ENCODE data around the gene NEFH. TPM values are rescaled to one million over a fixed set of nuclear protein-coding genes. Genes with fewer than 3 reads are reported as not detected.

The NEFH gene
- total RNA-seq, 2 donors from 2014 or later: 2.3 to 6.6 TPM

DNA sequence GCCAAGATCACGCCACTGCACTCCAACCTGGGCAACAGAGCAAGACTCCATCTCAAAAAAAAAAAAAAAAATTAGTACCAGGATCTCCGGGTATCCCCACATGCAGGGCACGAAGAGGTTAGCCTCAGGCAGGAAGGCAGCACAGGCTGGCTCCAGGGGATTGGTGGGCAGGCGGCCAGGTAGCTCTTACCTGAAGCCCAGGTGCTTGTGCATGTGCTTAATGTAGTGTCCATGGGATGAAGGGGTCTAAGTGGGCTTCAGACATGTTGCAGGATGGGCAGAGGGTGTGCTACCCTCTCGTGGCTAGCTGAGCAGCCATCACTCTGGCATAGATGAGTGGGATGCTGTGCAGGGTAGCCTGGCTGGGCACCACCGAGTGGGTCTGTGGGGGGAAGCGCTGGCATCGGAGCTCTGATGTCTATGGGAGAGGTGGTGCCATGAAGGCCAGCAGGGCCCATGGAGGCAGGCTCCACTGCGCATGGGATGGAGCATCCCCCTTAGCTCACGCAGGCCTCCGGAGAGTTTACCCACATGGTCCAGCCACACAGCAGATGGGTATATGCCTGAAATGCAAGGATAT lies 30.6 kb upstream of the NEFH start:
- ATAC-seq: no peak
- Mint-ChIP-seq H3K4me1 (ENCODE audit: low read depth in 2 of 2) (no peaks in the 10 kb centered on the region), H3K9me3 (no peaks in the 10 kb centered on the region), H3K27ac (no peak overlapping the region), H3K27me3 (peaks cover under 1 to 3% of the 10 kb centered on the region in 2 donors), H3K36me3 (no peaks in the 10 kb centered on the region), H3K4me3 (no peak overlapping the region)
- no peak for DNase-seq (ENCODE audit: low spot score)

DNA sequence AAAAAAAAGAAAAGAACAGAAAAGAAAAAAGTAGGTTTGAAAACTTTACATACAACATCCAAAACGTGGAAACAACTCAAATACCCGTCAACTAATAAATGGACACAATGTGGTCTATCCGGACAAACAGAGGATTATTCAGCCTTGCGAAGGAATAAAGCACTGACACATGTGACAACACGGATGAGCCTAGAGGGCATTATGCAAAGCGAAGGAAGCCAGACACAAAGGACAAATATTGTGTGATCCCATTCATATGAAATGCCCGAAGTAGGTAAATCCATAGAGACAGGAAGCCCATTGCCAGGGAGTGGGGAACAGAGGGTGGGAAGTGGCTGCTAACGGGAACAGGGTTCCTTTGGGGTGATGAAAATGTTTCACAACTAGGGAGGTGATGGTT lies 29.8 kb upstream of the NEFH start:
- H3K27me3 Mint-ChIP-seq: no peaks in the 10 kb centered on the region
- H3K9me3 Mint-ChIP-seq: no peaks in the 10 kb centered on the region
- no peak overlapping the region for H3K27ac Mint-ChIP-seq
- H3K36me3 Mint-ChIP-seq: no peaks in the 10 kb centered on the region
- ATAC-seq (no peak), DNase-seq (ENCODE audit: low spot score) (no peak)
- no peak overlapping the region for H3K4me3 Mint-ChIP-seq
- no peaks in the 10 kb centered on the region for H3K4me1 Mint-ChIP-seq (ENCODE audit: low read depth in 2 of 2)

DNA sequence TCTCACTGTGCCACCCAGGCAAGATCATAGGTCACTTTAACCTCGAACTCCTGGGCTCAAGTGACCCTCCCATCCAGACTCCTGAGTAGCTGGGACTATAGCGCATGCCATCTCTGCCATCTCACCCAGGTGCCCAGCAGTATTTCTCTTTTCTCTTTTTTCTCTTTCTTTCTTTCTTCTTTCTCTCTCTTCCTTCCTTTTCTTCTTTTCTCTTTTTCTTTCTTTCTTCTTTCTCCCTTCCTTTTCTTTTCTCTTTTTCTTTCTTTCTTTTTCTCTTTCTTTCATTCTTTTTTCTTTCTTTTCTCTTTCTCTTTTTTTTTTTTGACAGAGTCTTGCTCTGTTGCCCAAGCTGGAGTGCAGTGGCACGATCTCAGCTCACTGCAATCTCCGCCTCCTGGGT lies 28.2 kb upstream of the NEFH start:
- no peak overlapping the region for H3K27ac Mint-ChIP-seq
- no peaks in the 10 kb centered on the region for H3K4me1 Mint-ChIP-seq (ENCODE audit: low read depth in 2 of 2)
- H3K36me3 Mint-ChIP-seq: no peaks in the 10 kb centered on the region
- no peak for ATAC-seq
- H3K9me3 Mint-ChIP-seq: no peaks in the 10 kb centered on the region
- no peaks in the 10 kb centered on the region for H3K27me3 Mint-ChIP-seq
- H3K4me3 Mint-ChIP-seq: no peak overlapping the region
- no peak for DNase-seq (ENCODE audit: low spot score)

DNA sequence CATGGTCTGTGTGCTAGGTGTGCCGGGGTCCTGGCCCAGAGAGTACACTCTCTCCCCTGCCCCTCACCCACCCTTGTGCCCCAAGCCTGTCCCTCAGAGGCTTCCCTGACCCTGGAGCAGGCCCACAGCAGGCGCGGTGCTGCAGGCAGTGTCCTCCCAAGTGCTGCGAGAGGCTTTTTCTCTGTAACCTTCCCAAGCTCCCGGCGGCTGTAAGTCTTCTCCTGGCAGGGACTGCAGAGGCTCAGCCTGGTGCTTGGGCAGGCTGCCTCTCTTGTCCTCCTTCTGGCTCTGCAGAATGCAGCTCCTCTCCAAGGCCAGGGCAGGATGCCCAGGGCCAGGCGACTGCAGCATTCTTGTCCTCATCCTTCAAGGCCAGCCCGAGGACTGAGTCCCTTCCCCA lies 25.7 kb upstream of the NEFH start:
- no peak overlapping the region for H3K27ac Mint-ChIP-seq
- no peak for DNase-seq (ENCODE audit: low spot score)
- H3K27me3 Mint-ChIP-seq: no peaks in the 10 kb centered on the region
- no peaks in the 10 kb centered on the region for H3K9me3 Mint-ChIP-seq
- ATAC-seq: peak in 1 of 2 donors; percentile 26
- no peaks in the 10 kb centered on the region for H3K4me1 Mint-ChIP-seq (ENCODE audit: low read depth in 2 of 2)
- H3K36me3 Mint-ChIP-seq: no peaks in the 10 kb centered on the region
- no peak overlapping the region for H3K4me3 Mint-ChIP-seq

DNA sequence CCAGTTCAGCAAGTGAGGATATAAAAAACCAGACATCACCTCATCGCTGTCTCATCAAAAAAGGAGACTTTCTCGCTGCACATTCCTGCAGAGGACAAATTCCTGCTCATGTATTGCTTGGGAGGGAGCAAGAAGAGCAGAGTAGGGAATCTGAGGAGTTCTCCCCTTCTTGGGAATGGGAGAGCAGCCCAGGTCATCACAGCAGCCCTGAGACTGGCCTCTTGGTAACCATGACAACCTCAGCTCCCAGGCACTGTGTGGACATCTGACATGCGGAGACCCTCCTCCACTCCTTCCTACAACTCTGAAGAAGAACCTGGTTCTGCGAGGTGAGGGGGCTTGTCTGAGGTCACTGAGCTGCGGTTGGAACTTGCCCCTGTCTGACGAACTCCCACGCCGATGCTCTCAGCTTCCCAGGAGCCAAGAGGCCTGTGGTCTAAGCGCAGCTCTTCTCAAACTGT lies 23.8 kb upstream of the NEFH start:
- Mint-ChIP-seq H3K4me1 (ENCODE audit: low read depth in 2 of 2) (no peaks in the 10 kb centered on the region), H3K27me3 (no peaks in the 10 kb centered on the region), H3K4me3 (no peak overlapping the region), H3K9me3 (no peaks in the 10 kb centered on the region), H3K36me3 (no peaks in the 10 kb centered on the region), H3K27ac (no peak overlapping the region)
- ATAC-seq (no peak), DNase-seq (ENCODE audit: low spot score) (no peak)

DNA sequence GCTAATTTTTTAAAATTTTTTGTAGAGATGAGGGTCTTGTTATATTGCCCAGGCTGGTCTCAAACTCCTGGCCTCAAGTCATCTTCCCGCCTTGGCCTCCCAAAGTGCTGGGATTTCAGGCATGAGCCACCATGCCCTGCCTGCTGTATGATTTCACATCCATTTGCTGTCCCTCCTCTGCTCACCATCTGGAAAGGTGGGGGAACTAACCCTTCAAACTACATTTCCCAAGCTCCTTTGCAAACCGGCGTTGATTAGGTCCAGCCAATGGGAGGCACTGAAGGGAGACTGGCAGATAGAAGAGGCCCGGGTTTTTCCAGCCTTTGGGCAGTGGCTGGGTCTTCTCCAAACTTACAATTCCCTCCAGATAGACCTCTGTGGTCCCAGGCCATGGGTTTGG lies 22.3 kb upstream of the NEFH start:
- no peaks in the 10 kb centered on the region for H3K9me3 Mint-ChIP-seq
- no peak overlapping the region for H3K27ac Mint-ChIP-seq
- no peaks in the 10 kb centered on the region for H3K4me1 Mint-ChIP-seq (ENCODE audit: low read depth in 2 of 2)
- DNase-seq (ENCODE audit: low spot score) (no peak), ATAC-seq (no peak)
- H3K27me3 Mint-ChIP-seq: no peaks in the 10 kb centered on the region
- no peaks in the 10 kb centered on the region for H3K36me3 Mint-ChIP-seq
- no peak overlapping the region for H3K4me3 Mint-ChIP-seq

DNA sequence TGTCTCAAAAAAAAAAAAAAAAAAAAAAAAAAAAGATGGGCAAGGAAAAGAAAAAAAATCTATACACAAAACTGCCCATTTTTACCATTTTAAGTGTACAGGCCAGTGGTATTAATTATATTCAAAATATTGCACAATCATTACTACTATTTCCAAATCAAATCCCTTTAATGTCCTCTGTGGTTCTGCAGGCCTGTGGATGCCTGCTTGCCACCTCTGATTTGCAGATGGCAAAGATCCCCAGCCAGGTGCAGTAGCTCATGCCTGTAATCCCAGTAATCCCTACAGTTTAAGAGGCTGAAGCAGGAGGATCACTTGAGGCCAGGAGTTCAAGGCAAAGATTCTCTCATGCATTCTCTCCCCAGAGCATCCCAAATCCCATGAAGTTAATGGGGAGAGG lies 21.5 kb upstream of the NEFH start:
- Mint-ChIP-seq H3K27me3 (no peaks in the 10 kb centered on the region), H3K27ac (no peak overlapping the region), H3K36me3 (no peaks in the 10 kb centered on the region), H3K4me3 (no peak overlapping the region), H3K9me3 (no peaks in the 10 kb centered on the region), H3K4me1 (ENCODE audit: low read depth in 2 of 2) (no peaks in the 10 kb centered on the region)
- ATAC-seq (no peak), DNase-seq (ENCODE audit: low spot score) (no peak)

DNA sequence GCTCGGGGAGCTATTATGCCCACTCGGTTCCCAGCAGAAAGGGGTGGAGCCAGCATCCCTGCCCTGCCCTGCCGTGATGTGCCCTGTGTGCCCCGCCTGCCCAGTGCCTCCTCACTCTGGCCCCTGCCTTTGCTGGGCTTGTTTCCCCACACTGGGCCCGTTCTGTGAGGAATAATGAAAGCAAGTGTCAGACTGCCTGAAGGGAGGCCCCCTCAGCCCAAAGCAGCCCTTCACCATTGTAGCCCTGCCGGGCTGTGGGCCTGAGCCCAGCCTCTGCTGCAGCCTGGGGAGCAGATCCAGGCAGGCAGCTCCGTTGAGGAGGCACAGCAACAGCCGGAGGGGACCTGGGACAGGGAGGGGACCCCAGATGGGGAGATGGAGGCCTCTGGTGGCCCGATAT lies 20.2 kb upstream of the NEFH start:
- no peaks in the 10 kb centered on the region for H3K4me1 Mint-ChIP-seq (ENCODE audit: low read depth in 2 of 2)
- H3K9me3 Mint-ChIP-seq: no peaks in the 10 kb centered on the region
- no peaks in the 10 kb centered on the region for H3K27me3 Mint-ChIP-seq
- no peaks in the 10 kb centered on the region for H3K36me3 Mint-ChIP-seq
- H3K27ac Mint-ChIP-seq: no peak overlapping the region
- ATAC-seq (peak in 1 of 2 donors; percentile 28), DNase-seq (ENCODE audit: low spot score) (no peak)
- H3K4me3 Mint-ChIP-seq: no peak overlapping the region

DNA sequence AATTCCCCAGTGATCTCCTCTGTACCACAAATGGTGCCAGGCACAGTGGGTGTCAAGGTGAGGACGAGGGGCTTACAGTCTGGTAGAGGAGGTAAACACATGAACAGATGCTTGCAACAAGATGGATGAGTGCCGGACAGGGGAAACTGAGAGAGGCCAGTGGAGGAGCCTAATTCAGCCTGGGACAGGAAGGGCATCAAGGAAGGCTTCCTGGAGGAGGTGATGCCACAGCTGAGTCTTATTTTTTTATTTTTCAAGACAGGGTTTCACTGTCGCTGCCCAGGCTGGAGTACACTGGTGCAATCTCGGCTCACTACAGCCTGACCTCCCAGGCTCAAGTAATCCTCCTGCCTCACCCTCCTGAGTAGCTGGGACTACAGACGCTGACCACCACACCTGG lies 18.8 kb upstream of the NEFH start:
- ATAC-seq: no peak
- no peaks in the 10 kb centered on the region for H3K4me1 Mint-ChIP-seq (ENCODE audit: low read depth in 2 of 2)
- no peak for DNase-seq (ENCODE audit: low spot score)
- no peak overlapping the region for H3K4me3 Mint-ChIP-seq
- no peaks in the 10 kb centered on the region for H3K27me3 Mint-ChIP-seq
- H3K36me3 Mint-ChIP-seq: no peaks in the 10 kb centered on the region
- H3K9me3 Mint-ChIP-seq: no peaks in the 10 kb centered on the region
- no peak overlapping the region for H3K27ac Mint-ChIP-seq

DNA sequence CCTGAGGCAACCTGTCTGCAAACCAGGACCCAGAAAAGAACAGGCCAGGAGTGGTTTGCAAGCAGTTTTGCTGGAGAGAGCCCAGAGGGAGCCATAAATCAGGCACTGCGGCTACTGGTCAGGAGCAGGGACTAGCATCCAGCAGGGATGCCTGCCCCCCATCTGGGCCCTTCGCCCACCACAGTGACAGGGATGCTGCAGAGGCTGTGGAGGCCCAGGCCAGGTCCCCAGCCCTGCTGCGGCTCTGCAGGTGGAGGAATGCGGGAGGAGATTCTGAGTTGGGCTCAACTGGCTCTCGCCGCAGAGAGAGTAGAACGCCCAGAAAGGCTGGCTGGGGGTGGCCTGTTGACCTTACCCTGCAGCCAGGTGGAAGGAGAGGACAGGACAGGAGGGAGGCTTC lies 16.4 kb upstream of the NEFH start:
- DNase-seq (ENCODE audit: low spot score) (no peak), ATAC-seq (no peak)
- Mint-ChIP-seq H3K4me3 (no peak overlapping the region), H3K4me1 (ENCODE audit: low read depth in 2 of 2) (no peaks in the 10 kb centered on the region), H3K9me3 (no peaks in the 10 kb centered on the region), H3K27me3 (peaks cover 0 to 3% of the 10 kb centered on the region in 2 donors), H3K27ac (no peak overlapping the region), H3K36me3 (no peaks in the 10 kb centered on the region)

DNA sequence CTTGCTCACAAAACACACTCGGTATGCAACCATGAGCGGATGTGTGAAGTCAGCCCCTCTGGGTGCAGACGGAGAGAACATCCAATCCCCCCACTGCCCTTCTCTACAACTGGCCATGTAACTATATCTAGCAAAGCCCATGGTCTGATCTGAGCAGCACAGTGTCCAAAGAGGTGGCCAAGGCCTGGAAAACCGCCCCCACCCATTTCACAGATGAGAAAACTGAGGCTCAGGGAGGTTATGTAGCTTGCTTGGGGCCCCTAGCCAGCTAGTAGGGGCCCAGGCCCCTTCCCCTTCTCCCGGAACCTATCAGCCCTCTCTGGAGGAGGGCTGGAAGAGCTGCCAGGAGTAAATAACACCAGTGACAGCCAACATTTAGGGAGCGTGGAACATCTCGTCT lies 15.4 kb upstream of the NEFH start:
- no peak overlapping the region for H3K4me3 Mint-ChIP-seq
- H3K36me3 Mint-ChIP-seq: no peaks in the 10 kb centered on the region
- ATAC-seq (no peak), DNase-seq (ENCODE audit: low spot score) (no peak)
- no peak overlapping the region for H3K27ac Mint-ChIP-seq
- peaks cover 0 to 6% of the 10 kb centered on the region in 2 donors for H3K27me3 Mint-ChIP-seq
- no peaks in the 10 kb centered on the region for H3K9me3 Mint-ChIP-seq
- H3K4me1 Mint-ChIP-seq (ENCODE audit: low read depth in 2 of 2): no peaks in the 10 kb centered on the region

DNA sequence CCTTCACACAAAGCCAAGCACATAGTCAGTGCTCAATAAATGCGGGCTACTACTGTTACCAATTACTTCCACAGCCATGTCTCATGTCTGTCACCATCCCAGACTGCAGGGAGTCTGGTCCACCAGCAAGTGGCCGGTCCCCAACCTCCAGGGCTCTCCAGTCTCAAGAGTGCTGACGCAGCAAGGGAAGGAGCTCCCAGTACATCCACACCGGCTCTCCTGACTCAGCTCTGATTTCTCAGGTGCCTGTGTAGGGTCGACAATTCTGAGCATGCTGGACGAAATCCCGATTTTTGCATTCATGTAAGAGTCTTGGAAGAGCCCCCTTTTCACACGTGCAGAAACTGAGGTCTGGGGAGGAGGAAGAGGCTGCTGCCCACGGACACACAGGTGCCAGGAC lies 10.3 kb upstream of the NEFH start:
- peak overlapping the region; percentile 7 for H3K4me3 Mint-ChIP-seq
- peaks cover 0 to 3% of the 10 kb centered on the region in 2 donors for H3K4me1 Mint-ChIP-seq (ENCODE audit: low read depth in 2 of 2)
- peaks cover 0 to 16% of the 10 kb centered on the region in 2 donors for H3K27me3 Mint-ChIP-seq
- ATAC-seq (no peak), DNase-seq (ENCODE audit: low spot score) (no peak)
- no peaks in the 10 kb centered on the region for H3K9me3 Mint-ChIP-seq
- H3K27ac Mint-ChIP-seq: no peak overlapping the region
- no peaks in the 10 kb centered on the region for H3K36me3 Mint-ChIP-seq

DNA sequence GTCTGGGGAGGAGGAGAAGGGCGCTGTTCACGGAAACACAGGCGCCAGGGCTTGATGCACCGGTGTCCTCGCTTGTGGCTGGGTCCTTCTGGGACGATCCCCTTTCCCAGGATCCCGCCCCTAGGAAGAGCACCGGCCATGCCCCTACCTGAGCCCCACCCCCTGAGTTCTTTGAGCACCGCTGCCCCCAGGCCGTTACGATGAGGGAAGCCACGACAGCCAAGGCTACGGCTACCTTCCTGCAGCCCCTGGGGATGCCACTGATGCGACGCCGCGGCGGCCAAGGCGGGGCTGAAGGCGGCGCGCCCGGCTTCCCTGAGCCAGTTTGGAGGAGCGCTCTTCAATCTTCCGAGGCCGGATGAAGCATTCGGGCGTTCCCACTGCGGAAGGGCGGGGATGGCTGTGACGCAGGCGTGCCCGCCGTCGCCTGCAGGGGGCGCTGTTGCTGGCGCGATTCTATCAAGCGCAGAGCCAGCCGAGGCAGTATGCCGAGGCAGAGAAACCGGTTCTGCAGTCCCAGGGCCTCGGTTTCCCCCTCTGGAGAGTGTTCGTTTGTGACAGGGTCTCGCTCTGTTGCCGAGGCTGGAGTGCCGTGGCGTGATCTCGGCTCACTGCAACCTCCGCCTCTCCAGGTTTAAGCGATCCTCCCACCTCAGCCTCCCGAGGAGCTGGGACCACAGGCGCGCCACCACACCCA lies 9.7 kb upstream of the NEFH start:
- Mint-ChIP-seq H3K4me1 (ENCODE audit: low read depth in 2 of 2) (peaks cover 0 to 3% of the 10 kb centered on the region in 2 donors), H3K36me3 (no peaks in the 10 kb centered on the region), H3K27me3 (peaks cover 0 to 16% of the 10 kb centered on the region in 2 donors), H3K9me3 (no peaks in the 10 kb centered on the region), H3K4me3 (peak overlapping the region; percentile 7), H3K27ac (no peak overlapping the region)
- peak; percentile 78 for DNase-seq (ENCODE audit: low spot score)
- ATAC-seq: peak; percentile 60 to 80

DNA sequence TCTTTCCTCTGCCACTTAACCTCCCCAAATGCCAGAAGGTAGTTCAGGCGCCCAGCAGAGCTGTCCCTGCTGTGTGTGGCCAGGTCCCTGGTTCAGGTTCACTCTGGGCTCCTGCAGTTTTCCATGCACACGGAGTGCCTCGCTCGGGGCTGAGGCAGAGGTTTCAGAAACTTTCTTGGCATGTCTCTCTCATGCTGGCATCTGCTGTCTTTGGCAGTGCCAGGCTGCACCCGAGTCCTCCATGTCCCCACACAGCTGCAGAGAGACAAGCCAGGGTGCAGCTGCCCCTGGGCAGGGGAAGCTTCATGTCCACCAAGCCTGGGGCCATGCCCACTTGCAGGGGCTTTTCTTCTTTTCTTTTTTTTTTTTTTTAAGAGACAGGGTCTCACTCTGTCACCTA lies 7.0 kb upstream of the NEFH start:
- H3K4me3 Mint-ChIP-seq: no peak overlapping the region
- H3K36me3 Mint-ChIP-seq: no peaks in the 10 kb centered on the region
- H3K4me1 Mint-ChIP-seq (ENCODE audit: low read depth in 2 of 2): peaks cover 0 to 3% of the 10 kb centered on the region in 2 donors
- H3K9me3 Mint-ChIP-seq: no peaks in the 10 kb centered on the region
- no peak for ATAC-seq
- no peak for DNase-seq (ENCODE audit: low spot score)
- H3K27ac Mint-ChIP-seq: no peak overlapping the region
- H3K27me3 Mint-ChIP-seq: peaks cover 0 to 23% of the 10 kb centered on the region in 2 donors

DNA sequence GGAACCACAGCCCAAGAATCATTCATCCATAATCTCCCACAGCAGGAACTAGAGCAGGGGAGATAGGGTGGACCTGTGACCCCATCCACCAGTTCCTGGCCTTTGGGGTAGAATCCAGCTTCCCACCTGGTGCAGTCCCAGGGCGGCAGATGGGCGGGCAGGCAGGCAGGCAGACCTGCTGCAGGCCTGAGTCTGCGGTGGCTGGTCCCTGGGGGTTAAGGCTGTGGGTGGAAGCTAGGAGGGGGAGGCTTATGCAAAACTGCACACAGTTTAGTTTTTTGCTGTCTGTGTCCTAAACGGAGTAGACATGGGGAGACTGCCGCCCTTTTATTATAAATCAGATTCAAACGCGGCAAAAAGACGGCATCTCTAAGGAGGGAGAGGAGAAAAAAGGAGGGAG lies 4.5 kb upstream of the NEFH start:
- H3K27me3 Mint-ChIP-seq: peaks cover 18 to 37% of the 10 kb centered on the region in 2 donors
- H3K9me3 Mint-ChIP-seq: no peaks in the 10 kb centered on the region
- H3K4me3 Mint-ChIP-seq: no peak overlapping the region
- no peaks in the 10 kb centered on the region for H3K36me3 Mint-ChIP-seq
- no peak overlapping the region for H3K27ac Mint-ChIP-seq
- no peak for DNase-seq (ENCODE audit: low spot score)
- peaks cover 5 to 10% of the 10 kb centered on the region in 2 donors for H3K4me1 Mint-ChIP-seq (ENCODE audit: low read depth in 2 of 2)
- no peak for ATAC-seq

Measured in natural killer cell treated with Interleukin-12 subunit alpha and Interleukin-12 subunit beta and Interleukin-15 and Interleukin-18, amount 100 ng/mL, for 72 hours (primary cell).